ENCODE results near the gene POU2AF1. TPM values are rescaled to one million over a fixed set of nuclear protein-coding genes. Genes with fewer than 3 reads are reported as not detected.

POU2AF1 gene
- total and polyA plus RNA-seq, 2 of the 8 experiments (the other 6 are each of a cell fraction or from before 2014, with no cell fraction given): not detected

- H3K79me1 ChIP-seq (ENCODE audit: low read depth, low read length): no peaks in the 10 kb centered on the region
- H3K36me3 ChIP-seq (ENCODE audit: control insufficient read depth in 2 of 4, insufficient read depth in 4 of 4, low read length in 3 of 4): no peaks in the 10 kb centered on the region
- no peak overlapping the region for H2AFZ ChIP-seq (ENCODE audit: low read length)
- H2BK20ac ChIP-seq (ENCODE audit: low read length): no peak overlapping the region
- H3K56ac ChIP-seq (replicated peaks; ENCODE audit: insufficient read length, low read depth, low read length): no peak overlapping the region
- H3K27me3 ChIP-seq (replicated peaks in 1 of 4; ENCODE audit: control insufficient read depth in 3 of 4, extremely low read depth in 1 of 4, insufficient read depth in 3 of 4, low read length in 3 of 4): no peaks in the 10 kb centered on the region
- H4K5ac ChIP-seq (ENCODE audit: insufficient read length, low read depth, low read length): no peak overlapping the region
- POLR2A ChIA-PET (ENCODE audit: partially characterized antibody): no interaction called here
- H3K14ac ChIP-seq (ENCODE audit: insufficient read length): no peak overlapping the region
- no peak overlapping the region for H3K4ac ChIP-seq (replicated peaks; ENCODE audit: insufficient read length, low read depth, low read length)
- FAIRE-seq: no peak
- H3K4me3 ChIP-seq (ENCODE audit: extremely low read depth in 1 of 4, insufficient read depth in 2 of 4, low read depth in 3 of 4, low read length in 4 of 4): no peak overlapping the region
- no peak for DNase-seq (ENCODE audit: low read depth in 1 of 2, low spot score in 2 of 2)
- H4K91ac ChIP-seq (replicated peaks; ENCODE audit: insufficient read length, low read length): no peak overlapping the region
- H3K18ac ChIP-seq (ENCODE audit: extremely low read depth, low read length): no peak overlapping the region
- CTCF ChIA-PET (ENCODE audit: partially characterized antibody): interaction anchor here (2.1 kb wide), 1 partner anchor 77 kb away, joined by 5 read pairs; no protein-coding TSS in a partner anchor
- no peaks in the 10 kb centered on the region for H4K20me1 ChIP-seq (replicated peaks in 1 of 2; ENCODE audit: control insufficient read depth in 1 of 2, insufficient read depth in 2 of 2, low read length in 2 of 2)
- H3K23me2 ChIP-seq (ENCODE audit: low read depth, low read length): no peaks in the 10 kb centered on the region; the same call in 1 of the 2 replicates
- no peak overlapping the region for H3K27ac ChIP-seq (ENCODE audit: low read depth, low read length)
- no peak overlapping the region for H2BK120ac ChIP-seq (replicated peaks; ENCODE audit: low read depth, low read length)
- H3K4me1 ChIP-seq (replicated peaks in 1 of 4; ENCODE audit: control insufficient read depth in 3 of 4, insufficient read depth in 4 of 4, low read length in 3 of 4): no peaks in the 10 kb centered on the region
- H3K79me2 ChIP-seq (ENCODE audit: control insufficient read depth in 1 of 2, insufficient read depth in 2 of 2, low read length in 2 of 2): no peaks in the 10 kb centered on the region
- H3K9ac ChIP-seq (replicated peaks in 1 of 4; ENCODE audit: extremely low read depth in 1 of 4, low read depth in 3 of 4, low read length in 3 of 4): no peak overlapping the region
- no peak overlapping the region for H2BK12ac ChIP-seq (ENCODE audit: low read depth, low read length)
- no peak overlapping the region for H3K4me2 ChIP-seq (ENCODE audit: insufficient read depth in 1 of 2, low read depth in 2 of 2, low read length in 2 of 2)
- H4K8ac ChIP-seq (ENCODE audit: extremely low read depth, insufficient read depth, low read length): no peak overlapping the region
- no peak overlapping the region for H3K23ac ChIP-seq (ENCODE audit: insufficient read length)
- no peak overlapping the region for H2AK5ac ChIP-seq (ENCODE audit: low read depth, low read length)
- no peak overlapping the region for H2BK5ac ChIP-seq (ENCODE audit: low read depth, low read length)
- H3K9me3 ChIP-seq (ENCODE audit: insufficient read depth in 2 of 2, low read depth in 1 of 2, low read length in 1 of 2): no peaks in the 10 kb centered on the region
- WGBS, 2 experiments (ENCODE audit: extremely low coverage in 1 of 2, insufficient coverage in 1 of 2, insufficient read length in 1 of 2, insufficient replicate concordance in 2 of 2, low coverage in 1 of 2, low lambda C conversion rate in 2 of 2, missing lambda C conversion rate in 1 of 2): 93% methylated on average over 8 of the region's 9 CpGs; no CpG with 5 or more reads in 1 of the 2 experiments
- no peak overlapping the region for H2BK15ac ChIP-seq (ENCODE audit: low read length)
- no peak for TF ChIP-seq JUND (IDR thresholded peaks at IDR 0.05; ENCODE audit: low read length)
- no peak for TF ChIP-seq BCL11A (IDR thresholded peaks at IDR 0.05; ENCODE audit: low read depth in 2 of 2, low read length in 2 of 2)
- no peak for TF ChIP-seq RXRA (IDR thresholded peaks at IDR 0.05; ENCODE audit: insufficient read depth, low read depth, low read length)
- TF ChIP-seq RAD21 (IDR thresholded peaks at IDR 0.05 in 1 of 2, conservative IDR thresholded peaks at IDR 0.05 in 1 of 2; ENCODE audit: low read depth in 2 of 2, low read length in 2 of 2): no peak
- TF ChIP-seq POU5F1 (IDR thresholded peaks at IDR 0.05; ENCODE audit: low read depth, low read length): no peak
- TF ChIP-seq CHD1 (IDR thresholded peaks at IDR 0.05; ENCODE audit: low read depth, low read length): no peak
- no peak for TF ChIP-seq HDAC2 (IDR thresholded peaks at IDR 0.05; ENCODE audit: borderline replicate concordance in 1 of 2, low read depth in 2 of 2, low read length in 2 of 2)
- TF ChIP-seq TEAD4 (IDR thresholded peaks at IDR 0.05; ENCODE audit: low read depth, low read length): no peak
- no peak for TF ChIP-seq SP4 (IDR thresholded peaks at IDR 0.05; ENCODE audit: low read length)
- TF ChIP-seq SIRT6 (IDR thresholded peaks at IDR 0.05; ENCODE audit: low read length): no peak
- TF ChIP-seq TAF1 (IDR thresholded peaks at IDR 0.05; ENCODE audit: low read depth, low read length): no peak
- TF ChIP-seq CEBPB (IDR thresholded peaks at IDR 0.05; ENCODE audit: low read depth, low read length): no peak
- TF ChIP-seq E2F6 (IDR thresholded peaks at IDR 0.05): no peak
- no peak for TF ChIP-seq SIN3A (conservative IDR thresholded peaks at IDR 0.05 in 1 of 2, IDR thresholded peaks at IDR 0.05 in 1 of 2; ENCODE audit: low read depth in 1 of 2, low read length in 2 of 2)
These were observed 26.8 kb downstream of the POU2AF1 start for GRCh38 chr11:111352231-111352746.

Data from H1 (cell line).